Stimulated activated CD4-positive, alpha-beta T cell treated with anti-CD3 and anti-CD28 coated beads, Interleukin-12 subunit alpha, Interleukin-12 subunit beta, amount 100 ng/mL, for 24 hours (primary cell): ENCODE results near the gene SNCB.
"Not testable (repeated sequence)": the region's sequence is repeated elsewhere in the genome, so short reads cannot be mapped to it uniquely, and the experiment has no call there.

Experiments
- DNase-seq, 2 experiments: peaks; one replicate each; pipeline ENCODE4 v3.0.0-alpha.2; 2020; ENCODE audit warnings: low read depth in 2 of 2

Gene SNCB

DNA sequence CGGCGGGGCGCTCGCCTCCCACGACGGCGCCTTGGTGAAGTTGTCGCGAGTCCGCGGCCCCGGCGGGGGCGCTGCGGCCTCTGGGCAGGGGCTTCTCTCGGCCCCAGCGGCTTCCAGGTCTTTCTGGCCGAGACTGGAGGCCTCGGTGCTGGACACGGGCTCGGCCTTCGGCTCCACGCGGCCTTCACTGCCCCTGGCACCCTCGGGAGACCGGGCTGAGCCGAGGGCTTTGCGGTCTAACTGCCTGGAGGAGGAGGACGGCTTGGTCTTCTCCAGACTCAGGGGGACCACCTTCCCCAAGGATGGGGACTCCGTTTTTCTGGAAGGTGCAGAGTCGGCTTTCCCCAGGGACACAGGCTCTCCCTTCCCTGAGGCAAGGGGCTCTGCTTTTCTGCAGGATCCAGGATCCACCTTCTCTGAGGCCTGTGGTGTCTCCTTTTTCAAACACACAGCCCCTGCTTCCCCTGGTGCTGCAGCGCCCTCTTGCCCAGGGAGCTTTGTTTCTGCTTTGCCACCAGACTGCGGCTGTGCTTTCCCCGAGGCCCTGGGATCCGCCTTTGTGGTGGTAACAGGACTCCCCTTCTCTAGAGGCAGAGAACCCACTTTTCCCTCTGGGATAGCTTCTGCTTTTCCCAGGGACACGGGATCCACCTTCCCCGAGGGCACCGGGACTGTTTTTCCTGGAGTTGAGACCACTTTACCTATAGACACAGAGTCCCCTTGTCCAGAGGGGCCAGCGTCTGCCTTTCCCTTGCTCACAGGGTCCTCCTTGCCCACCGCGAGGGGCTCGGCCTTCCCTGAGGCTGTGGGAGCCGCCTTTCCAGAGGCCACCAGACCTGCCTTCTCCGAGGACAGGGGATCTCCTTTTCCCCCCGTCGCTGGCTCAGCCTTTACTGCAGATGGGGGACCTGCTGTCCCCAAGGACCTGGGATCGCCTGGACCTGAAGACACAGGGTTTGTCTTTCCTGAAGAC lies 32.6 kb downstream of the SNCB start:
- no peak for DNase-seq

DNA sequence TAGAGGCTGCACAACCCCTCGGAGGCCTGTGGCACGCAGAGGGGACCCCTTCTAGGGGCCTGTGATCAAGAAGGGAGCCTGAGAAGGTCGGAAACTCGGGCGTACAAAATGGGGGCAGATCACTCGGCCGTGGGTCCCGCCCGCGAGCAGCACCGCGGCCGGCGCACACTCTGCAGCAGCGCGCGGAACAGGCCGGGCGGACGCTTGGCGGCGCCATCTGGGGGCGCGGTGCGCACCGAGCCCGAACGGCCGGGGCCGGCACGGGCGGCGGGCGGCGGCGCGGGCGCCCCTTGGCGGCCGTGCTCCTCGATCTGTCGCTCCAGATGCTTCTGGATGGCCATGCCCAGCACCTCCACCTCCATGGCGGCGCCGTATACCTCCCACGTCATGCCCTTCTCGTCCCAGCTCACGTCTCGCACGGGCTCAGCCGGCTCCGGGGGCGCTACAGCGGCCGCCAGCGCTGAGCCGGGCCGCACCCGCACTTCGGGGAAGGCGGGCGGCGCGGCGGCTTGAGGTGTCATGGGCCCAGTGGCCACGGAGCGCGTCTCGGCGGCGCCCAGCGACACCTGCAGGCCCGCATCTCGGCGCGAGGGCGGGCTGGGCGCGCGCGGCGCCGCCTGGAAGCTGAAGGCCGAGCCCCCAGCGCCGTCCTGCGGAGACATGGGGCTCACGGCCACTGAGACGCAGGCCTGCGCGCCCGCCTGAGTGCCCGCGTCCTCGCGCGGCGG lies 33.5 kb downstream of the SNCB start:
- DNase-seq, result peak; percentile 45 to 47

DNA sequence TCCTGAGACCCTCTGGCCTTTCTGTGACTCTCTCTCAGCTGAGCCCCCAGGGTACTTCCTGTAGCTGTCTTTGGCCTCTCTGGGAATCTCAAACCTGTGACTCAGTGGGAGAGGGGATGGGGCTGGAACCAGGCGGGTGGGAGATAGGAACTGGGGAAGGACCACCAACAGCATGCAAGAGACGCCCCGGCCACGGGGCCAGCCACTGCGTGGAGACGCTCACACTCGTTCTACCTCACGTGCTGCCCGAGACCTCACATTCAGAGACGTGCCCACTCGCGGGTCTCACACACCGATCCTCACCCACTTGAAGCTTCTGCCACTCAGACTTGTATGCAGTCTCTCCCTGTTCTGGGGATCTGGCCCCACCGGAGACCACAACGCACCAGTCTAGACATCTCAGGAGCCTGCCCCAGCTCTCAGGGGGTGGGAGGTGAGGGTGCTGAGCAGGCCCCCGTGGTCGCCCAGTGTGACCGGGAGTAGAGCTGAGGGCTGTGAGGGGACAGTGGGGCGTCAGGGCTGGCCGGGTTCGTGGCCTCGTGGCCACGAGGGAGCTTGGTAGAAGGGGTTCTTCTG lies 34.2 kb downstream of the SNCB start:
- no peak for DNase-seq

DNA sequence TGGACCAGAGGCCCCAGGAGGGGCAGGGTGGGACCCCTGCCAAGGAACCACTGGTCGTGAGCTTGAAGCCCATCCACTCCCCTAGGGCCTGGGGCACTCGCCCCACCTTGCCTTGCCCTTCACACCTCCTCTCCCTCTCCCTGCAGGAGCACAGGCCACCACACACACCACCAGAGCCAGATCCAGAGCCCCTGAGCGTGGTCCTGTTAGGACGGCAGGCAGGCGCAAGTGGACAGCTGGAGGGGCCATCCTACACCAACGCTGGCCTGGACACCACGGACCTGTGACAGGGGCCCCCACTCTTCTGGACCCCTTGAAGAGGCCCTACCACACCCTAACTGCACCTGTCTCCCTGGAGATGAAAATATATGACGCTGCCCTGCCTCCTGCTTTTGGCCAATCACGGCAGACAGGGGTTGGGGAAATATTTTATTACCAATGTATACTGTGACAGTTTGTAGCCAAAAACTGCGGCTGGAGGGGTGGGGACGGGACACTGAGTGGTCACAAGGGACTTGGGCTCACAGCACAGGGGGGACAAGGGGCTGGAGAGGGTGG lies 34.9 kb downstream of the SNCB start:
- DNase-seq, result no peak

DNA sequence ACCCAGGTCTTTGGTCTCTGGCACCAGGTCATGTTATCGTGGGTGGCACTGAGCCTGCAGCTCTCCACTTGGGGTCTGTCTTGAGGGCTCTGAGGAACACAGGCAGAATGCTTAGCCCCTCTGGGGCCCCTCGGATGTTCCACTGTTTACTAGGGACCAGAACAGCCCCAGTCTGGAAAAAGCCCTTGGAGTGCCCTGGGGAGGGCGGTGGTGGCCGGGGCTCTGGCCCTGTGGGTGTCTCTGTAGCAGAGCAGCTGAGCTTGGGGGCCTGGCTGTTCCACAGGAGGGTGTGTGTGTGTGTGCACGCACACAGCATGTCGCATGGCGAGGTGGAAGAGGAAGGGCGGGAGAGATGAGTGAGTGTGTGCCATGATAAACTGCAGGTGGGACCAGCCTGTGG lies 35.8 kb downstream of the SNCB start:
- DNase-seq, result no peak

DNA sequence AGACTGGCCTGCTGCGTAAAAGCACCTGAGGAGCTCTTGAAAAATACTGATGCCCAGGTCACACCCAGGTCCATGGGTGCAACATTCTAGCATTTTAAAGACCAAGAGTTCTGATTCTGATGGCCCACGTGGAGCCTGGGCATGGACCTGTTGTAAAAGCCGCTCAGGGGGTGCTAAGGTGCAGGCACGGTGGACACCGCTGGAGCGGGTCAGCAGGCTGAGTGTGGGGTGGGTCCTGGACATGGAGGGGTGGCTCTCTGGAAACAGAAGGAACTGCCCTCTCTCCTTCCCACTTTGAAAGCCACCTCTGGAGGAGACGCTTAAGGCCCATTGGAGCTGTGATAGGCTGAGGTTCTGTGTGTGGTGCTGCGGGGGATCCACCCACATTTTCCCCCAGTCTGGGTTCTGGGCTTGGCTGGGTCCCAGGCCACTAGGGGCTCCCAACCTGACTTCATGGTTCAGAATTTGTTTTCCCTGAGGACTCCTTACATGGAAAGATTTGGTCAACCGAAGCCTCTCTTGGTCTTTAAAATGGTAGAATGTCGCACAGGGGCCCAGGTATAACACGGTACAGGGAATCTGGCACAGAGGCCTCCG lies 37.0 kb downstream of the SNCB start:
- no peak for DNase-seq

DNA sequence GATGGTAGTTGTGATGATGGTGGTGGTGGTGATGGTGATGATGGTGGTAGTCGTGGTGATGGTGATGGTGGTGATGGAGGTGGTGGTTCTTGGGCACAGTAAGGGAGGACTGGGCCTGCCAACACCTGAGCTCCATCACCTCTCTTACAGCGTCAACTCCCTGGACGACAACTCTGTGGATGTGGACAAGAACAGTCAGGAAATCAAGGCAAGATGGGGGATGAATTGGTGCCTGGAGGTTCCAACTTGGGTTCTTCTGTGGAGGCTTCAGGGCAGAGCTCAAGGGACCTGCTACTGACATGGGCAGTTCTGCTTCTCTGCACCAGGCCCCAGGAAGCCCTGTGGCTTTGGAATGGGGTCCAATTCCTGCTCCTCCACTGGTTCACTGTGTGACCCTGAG lies 37.8 kb downstream of the SNCB start:
- DNase-seq, result no peak

DNA sequence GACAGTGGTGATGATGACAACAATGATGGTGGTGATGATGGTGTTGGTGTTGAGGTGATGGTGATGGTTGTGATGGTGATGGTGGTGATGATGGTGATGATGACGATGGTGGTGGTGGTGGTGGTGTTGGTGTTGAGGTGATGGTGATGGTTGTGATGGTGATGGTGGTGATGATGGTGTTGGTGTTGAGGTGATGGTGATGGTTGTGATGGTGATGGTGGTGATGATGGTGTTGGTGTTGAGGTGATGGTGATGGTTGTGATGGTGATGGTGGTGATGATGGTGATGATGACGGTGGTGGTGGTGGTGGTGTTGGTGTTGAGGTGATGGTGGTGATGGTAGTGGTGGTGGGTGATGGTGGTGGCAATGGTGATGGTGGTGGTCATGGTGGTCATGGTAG lies 38.7 kb downstream of the SNCB start:
- not testable (repeated sequence) for DNase-seq

DNA sequence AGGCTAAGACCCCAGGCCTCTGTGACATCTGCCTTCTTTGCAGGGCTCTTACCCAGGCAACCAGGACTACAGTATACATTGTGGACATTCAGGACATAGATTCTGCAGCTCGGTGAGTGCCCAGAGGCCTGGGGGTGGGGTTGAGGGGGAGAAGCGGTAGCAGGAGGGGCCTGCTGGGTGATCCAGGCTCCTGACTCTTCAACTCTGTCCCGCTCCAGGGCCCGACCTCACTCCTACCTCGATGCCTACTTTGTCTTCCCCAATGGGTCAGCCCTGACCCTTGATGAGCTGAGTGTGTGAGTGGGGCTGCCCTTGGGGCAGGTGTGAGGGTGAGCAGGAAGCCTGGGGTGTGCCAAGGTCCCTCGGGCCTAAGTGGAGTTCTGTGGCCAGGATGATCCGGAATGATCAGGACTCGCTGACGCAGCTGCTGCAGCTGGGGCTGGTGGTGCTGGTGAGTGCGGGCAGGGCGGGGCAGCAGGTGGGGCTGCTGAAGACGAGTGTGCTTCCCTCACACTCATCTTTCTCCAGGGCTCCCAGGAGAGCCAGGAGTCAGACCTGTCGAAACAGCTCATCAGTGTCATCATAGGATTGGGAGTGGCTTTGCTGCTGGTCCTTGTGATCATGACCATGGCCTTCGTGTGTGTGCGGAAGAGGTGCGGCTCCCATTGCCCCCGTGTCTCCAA lies 40.2 kb downstream of the SNCB start:
- DNase-seq, result no peak

DNA sequence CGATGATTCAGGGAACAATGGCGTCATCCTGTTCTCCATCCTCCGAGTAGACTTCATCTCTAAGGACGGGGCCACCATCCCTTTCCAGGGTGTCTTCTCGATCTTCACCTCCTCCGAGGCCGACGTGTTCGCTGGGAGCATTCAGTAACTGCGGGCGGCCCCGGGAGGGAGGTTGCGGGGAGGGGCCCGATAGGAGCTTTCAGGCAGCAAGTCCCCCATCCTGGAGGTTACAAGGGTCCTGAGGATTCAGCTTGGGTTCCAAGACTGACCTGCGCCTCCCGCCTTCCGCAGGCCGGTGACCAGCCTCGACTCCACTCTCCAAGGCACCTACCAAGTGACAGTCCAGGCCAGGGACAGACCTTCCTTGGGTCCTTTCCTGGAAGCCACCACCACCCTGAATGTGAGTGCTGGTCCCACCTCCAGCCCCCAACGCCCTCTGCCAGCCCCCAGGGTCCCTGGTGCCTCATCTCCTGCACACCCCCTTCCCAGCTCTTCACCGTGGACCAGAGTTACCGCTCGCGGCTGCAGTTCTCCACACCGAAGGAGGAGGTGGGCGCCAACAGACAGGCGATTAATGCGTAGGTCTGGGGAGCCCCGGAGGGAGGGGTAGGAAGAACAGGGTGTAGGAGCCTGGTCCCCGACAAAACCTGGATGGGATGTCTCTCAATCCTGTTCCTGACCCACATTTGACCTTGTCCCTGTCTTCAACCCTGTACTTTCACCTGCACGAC lies 41.1 kb downstream of the SNCB start:
- DNase-seq, result no peak

DNA sequence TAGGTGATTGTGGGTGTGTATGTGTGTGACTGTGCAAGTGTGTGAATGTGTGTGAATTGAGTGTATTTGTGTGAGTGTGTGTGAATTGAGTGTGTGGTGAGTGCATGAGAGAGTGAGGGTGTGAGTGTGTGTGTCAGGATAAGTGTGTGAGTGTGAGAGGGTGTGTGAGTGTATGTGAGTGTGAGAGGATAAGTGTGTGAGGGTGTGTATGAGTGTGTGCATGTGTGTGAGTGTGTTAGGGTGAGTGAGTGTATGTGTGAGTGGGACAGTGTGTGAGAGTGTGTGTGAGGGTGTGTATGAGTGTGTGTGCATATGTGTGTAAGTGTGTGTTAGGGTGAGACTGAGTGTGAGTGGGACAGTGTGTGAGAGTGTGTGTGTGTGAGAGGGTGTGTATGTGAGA lies 42.0 kb downstream of the SNCB start:
- DNase-seq, result no peak

DNA sequence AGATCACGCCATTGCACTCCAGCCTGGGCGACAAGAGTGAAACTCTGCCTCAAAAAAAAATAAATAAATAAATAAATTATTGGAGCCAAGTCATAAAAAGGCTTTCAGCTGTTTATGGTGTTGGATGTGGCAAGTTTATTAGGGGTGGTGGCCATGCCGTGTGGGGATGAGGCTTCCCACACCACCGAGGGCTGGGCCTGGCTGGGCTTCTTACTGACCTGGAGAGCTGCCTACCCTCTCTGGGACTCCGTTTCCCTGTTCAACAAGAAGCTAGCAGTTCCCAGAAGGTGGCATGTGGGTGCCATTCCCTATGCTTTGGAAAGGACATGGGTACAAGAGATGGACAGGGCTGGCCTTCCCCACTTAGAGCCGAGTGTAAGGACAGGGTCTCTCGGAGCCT lies 42.9 kb downstream of the SNCB start:
- DNase-seq, result no peak

DNA sequence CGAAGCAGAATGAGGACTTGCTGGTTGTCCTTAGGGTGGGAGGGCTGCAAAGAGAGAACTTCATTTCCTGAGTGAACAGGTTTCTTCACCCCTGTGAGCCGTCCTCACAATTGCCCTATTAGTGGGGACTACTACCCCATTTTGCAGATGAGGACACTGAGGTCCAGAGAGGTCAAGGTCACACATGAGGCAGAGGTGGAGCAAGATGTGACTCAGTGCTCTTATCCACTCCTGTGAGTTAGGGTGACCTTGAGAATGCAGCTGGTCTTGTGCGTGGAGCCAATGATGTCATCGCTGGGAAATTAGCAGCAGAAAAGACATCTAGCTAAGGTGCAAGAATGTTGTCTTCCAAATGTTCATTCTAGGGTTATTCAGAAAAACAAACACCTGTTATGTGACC lies 47.3 kb downstream of the SNCB start:
- DNase-seq, result no peak

DNA sequence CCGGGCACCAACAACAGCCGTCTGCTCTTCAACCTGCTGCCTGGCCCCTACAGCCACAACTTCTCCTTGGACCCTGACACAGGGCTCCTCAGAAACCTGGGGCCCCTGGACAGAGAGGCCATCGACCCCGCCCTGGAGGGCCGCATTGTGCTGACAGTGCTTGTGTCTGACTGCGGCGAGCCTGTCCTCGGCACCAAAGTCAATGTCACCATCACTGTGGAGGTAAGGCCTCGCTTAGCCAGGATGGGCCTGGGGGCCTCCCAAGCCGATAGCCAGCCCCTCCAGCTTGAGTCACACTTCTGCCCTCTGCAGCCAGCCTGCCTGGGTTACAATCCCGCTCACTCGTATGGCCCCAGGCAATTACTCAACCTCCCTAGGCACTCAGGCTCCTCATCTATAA lies 49.0 kb downstream of the SNCB start:
- DNase-seq, result no peak

DNA sequence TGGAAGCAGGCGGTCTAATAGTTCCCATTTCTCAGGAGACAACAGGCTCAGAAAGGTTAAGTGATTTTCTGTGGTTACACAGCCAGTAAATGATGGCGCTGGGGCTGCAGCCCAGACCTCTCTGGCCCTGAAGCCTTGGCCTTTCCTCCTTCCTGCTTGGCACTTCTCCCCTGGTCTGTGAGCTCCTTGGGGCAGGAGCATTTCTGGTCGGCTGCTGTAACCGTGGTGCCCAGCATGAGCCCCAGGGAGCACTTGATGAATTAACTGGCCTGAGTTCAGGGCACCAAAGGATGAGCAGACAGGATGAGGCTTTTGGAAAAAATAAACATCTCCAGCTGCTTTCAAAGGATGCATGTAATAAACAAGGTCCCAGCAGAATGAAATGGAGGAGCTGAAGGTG lies 51.0 kb downstream of the SNCB start:
- no peak for DNase-seq

DNA sequence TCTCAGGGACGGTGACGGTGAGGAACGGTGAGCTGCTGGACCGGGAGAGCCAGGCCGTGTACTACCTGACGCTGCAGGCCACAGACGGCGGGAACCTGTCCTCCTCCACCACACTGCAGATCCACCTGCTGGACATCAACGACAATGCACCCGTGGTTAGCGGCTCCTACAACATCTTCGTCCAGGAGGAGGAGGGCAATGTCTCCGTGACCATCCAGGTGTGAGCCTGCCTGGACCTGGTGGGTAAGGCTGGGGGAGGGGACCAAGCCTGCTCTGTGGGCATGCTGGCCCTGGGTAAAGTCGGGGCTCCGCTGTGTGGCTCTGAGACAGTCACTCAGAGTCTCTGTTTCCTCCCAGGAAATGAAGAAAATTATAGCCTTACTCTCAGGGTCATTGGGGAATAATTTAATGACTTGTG lies 51.9 kb downstream of the SNCB start:
- DNase-seq, result peak in 1 of 2 experiments; percentile 29

DNA sequence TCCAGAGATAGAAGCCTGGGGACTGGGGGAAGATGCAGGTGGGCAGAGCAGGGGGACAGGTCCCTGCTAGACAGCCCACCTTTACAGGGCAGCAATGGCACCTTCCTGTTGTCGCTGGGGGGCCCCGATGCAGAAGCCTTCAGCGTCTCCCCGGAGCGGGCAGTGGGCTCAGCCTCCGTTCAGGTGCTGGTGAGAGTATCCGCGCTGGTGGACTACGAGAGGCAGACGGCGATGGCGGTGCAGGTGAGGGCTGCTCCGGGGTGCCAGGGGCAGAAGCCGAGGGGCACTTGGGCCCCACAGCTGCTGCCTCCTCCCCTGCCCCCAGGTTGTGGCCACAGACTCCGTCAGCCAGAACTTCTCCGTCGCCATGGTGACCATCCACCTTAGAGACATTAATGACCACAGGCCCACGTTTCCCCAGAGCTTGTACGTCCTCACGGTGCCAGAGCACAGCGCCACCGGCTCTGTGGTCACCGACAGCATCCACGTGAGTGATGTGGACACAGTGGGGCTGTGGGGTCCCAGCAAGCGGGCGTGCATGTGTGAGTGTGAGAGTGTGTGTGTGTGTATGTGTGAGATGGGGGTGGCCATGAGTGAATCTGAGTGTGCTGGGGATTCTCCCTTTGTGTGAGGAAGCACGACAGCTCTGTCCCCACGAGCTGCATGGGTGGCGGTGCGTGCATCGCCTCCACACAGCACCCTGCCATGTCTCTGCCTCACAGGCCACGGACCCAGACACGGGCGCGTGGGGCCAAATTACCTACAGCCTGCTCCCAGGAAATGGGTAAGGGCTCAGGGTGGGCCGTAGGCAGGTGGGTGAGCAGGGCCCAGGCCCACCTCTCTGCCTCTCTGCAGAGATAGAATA lies 52.8 kb downstream of the SNCB start:
- DNase-seq, result no peak

DNA sequence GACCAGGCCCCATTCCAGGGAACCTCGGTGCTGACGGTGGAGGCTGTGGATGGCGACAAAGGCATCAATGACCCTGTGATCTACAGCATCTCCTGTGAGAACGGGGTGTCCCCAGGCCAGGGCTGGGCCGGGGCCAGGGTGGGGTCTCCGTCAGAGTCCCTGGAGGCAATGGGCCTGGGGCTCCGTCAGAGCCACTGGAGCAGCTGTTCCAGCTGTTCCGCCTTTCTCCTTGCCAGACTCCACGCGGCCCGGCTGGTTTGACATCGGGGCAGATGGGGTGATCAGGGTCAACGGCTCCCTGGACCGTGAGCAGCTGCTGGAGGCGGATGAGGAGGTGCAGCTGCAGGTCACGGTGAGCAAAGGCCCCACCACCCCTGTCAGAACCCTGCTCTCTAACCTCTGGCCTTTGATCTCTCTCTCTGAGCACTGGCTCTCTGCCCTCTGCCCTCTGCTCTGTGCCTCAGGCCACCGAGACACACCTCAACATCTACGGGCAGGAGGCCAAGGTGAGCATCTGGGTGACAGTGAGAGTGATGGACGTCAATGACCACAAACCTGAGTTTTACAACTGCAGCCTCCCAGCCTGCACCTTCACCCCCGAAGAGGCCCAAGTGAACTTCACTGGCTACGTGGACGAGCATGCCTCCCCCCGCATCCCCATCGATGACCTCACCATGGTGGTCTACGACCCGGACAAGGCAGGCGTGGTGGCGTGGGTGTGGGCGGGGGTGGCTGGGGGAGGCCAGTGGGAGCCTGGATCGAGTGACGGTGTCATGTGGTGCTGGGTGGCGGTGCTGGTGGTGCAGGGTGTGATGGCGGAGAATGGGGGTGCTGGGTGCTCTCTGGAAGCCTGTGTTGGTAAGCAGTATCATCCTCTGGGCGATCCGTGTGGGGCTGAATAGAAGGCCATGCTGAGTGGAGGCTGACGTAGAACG lies 54.6 kb downstream of the SNCB start:
- no peak for DNase-seq

DNA sequence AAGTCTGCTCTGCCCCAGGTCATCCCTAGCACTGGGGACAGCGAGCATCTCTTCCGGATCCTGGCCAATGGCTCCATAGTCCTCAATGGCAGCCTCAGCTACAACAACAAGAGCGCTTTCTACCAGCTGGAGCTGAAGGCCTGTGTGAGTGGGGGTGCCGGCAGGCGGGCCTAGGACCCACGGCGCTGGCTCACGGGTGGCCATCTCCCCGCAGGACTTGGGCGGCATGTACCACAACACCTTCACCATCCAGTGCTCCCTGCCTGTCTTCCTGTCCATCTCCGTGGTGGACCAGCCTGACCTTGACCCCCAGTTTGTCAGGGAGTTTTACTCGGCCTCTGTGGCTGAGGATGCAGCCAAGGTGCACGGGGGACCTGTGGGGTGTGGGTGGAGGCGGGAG lies 55.3 kb downstream of the SNCB start:
- DNase-seq, result no peak
